ENCODE measurements around the gene C6orf163. TPM values are rescaled to one million over a fixed set of nuclear protein-coding genes. Genes with fewer than 3 reads are reported as not detected.

The C6orf163 gene
- total RNA-seq, 2 experiments from 2014 or later = 3.2 to 3.4 TPM

GRCh38 chr6:87373377-87373776 is 28.8 kb downstream of the C6orf163 start:
- no peak overlapping the region for H3K27ac Mint-ChIP-seq
- no peaks in the 10 kb centered on the region for H3K27me3 Mint-ChIP-seq
- no peak for DNase-seq
- H3K4me3 Mint-ChIP-seq = no peak overlapping the region
- H3K9me3 Mint-ChIP-seq = no peaks in the 10 kb centered on the region
- ATAC-seq (ENCODE audit: low read depth) = no peak
- H3K4me1 Mint-ChIP-seq = no peaks in the 10 kb centered on the region
- peaks cover 5% of the 10 kb centered on the region for H3K36me3 Mint-ChIP-seq
- POLR2A ChIA-PET = no interaction called here

GRCh38 chr6:87375315-87375714 is 30.7 kb downstream of the C6orf163 start:
- Mint-ChIP-seq H3K9me3 (no peaks in the 10 kb centered on the region), H3K27me3 (no peaks in the 10 kb centered on the region), H3K4me1 (no peaks in the 10 kb centered on the region), H3K27ac (no peak overlapping the region), H3K36me3 (peaks cover 3% of the 10 kb centered on the region), H3K4me3 (no peak overlapping the region)
- POLR2A ChIA-PET = no interaction called here
- no peak for DNase-seq
- no peak for ATAC-seq (ENCODE audit: low read depth)

- H3K27ac Mint-ChIP-seq = no peak overlapping the region
- H3K36me3 Mint-ChIP-seq = peaks cover 3% of the 10 kb centered on the region
- no peaks in the 10 kb centered on the region for H3K9me3 Mint-ChIP-seq
Observed at GRCh38 chr6:87376643-87377042, 32.0 kb downstream of the C6orf163 start.

GRCh38 chr6:87378947-87379346 is 34.3 kb downstream of the C6orf163 start:
- Mint-ChIP-seq H3K27ac (no peak overlapping the region), H3K27me3 (no peaks in the 10 kb centered on the region), H3K4me3 (no peak overlapping the region), H3K36me3 (peaks cover 3% of the 10 kb centered on the region), H3K4me1 (no peaks in the 10 kb centered on the region), H3K9me3 (no peaks in the 10 kb centered on the region)
- DNase-seq (no peak), ATAC-seq (ENCODE audit: low read depth) (no peak)
- POLR2A ChIA-PET = no interaction called here

More at GRCh38 chr6:87376643-87377042, 32.0 kb downstream of the C6orf163 start:
- ATAC-seq (ENCODE audit: low read depth) (no peak), DNase-seq (no peak)
- no peaks in the 10 kb centered on the region for H3K4me1 Mint-ChIP-seq
- H3K4me3 Mint-ChIP-seq = no peak overlapping the region
- POLR2A ChIA-PET = no interaction called here
- no peaks in the 10 kb centered on the region for H3K27me3 Mint-ChIP-seq

- Mint-ChIP-seq H3K4me1 (no peaks in the 10 kb centered on the region), H3K27me3 (no peaks in the 10 kb centered on the region), H3K9me3 (no peaks in the 10 kb centered on the region), H3K36me3 (no peaks in the 10 kb centered on the region), H3K27ac (no peak overlapping the region), H3K4me3 (no peak overlapping the region)
- no peak for DNase-seq
- POLR2A ChIA-PET = no interaction called here
- ATAC-seq (ENCODE audit: low read depth) = no peak
Observed at GRCh38 chr6:87382861-87383260, 38.2 kb downstream of the C6orf163 start.

GRCh38 chr6:87384038-87384437 is 39.4 kb downstream of the C6orf163 start:
- H3K4me1 Mint-ChIP-seq = no peaks in the 10 kb centered on the region
- H3K9me3 Mint-ChIP-seq = no peaks in the 10 kb centered on the region
- no peaks in the 10 kb centered on the region for H3K27me3 Mint-ChIP-seq
- no peak overlapping the region for H3K4me3 Mint-ChIP-seq
- ATAC-seq (ENCODE audit: low read depth) (no peak), DNase-seq (no peak)
- no peak overlapping the region for H3K27ac Mint-ChIP-seq
- POLR2A ChIA-PET = no interaction called here
- no peaks in the 10 kb centered on the region for H3K36me3 Mint-ChIP-seq

- Mint-ChIP-seq H3K4me3 (no peak overlapping the region), H3K27me3 (no peaks in the 10 kb centered on the region), H3K9me3 (no peaks in the 10 kb centered on the region), H3K4me1 (no peaks in the 10 kb centered on the region), H3K27ac (no peak overlapping the region), H3K36me3 (no peaks in the 10 kb centered on the region)
- POLR2A ChIA-PET = no interaction called here
- ATAC-seq (ENCODE audit: low read depth) (no peak), DNase-seq (no peak)
Observed at GRCh38 chr6:87384449-87384848, 39.8 kb downstream of the C6orf163 start.

- no peak for DNase-seq
Observed at GRCh38 chr6:87391334-87391733, 46.7 kb downstream of the C6orf163 start.

GRCh38 chr6:87393026-87393622 is 48.5 kb downstream of the C6orf163 start:
- Mint-ChIP-seq H3K4me1 (peaks cover 4% of the 10 kb centered on the region), H3K4me3 (no peak overlapping the region), H3K9me3 (no peaks in the 10 kb centered on the region), H3K27ac (no peak overlapping the region), H3K36me3 (no peaks in the 10 kb centered on the region), H3K27me3 (no peaks in the 10 kb centered on the region)
- DNase-seq = no peak
- peak; percentile 67 for ATAC-seq (ENCODE audit: low read depth)
- POLR2A ChIA-PET = interaction anchor here (1.2 kb wide), 2 partner anchors 15 to 309 kb away, joined by 3 read pairs; partner anchors contain the start of genes AKIRIN2 and CFAP206

More at GRCh38 chr6:87391334-87391733, 46.7 kb downstream of the C6orf163 start:
- ATAC-seq (ENCODE audit: low read depth) = no peak
- peaks cover 4% of the 10 kb centered on the region for H3K4me1 Mint-ChIP-seq
- H3K27ac Mint-ChIP-seq = no peak overlapping the region
- POLR2A ChIA-PET = no interaction called here
- H3K4me3 Mint-ChIP-seq = no peak overlapping the region
- H3K36me3 Mint-ChIP-seq = no peaks in the 10 kb centered on the region
- H3K27me3 Mint-ChIP-seq = no peaks in the 10 kb centered on the region
- no peaks in the 10 kb centered on the region for H3K9me3 Mint-ChIP-seq

- no peaks in the 10 kb centered on the region for H3K9me3 Mint-ChIP-seq
- H3K36me3 Mint-ChIP-seq = no peaks in the 10 kb centered on the region
- POLR2A ChIA-PET = no interaction called here
- no peak overlapping the region for H3K27ac Mint-ChIP-seq
- H3K27me3 Mint-ChIP-seq = no peaks in the 10 kb centered on the region
- no peak overlapping the region for H3K4me3 Mint-ChIP-seq
- ATAC-seq (ENCODE audit: low read depth) = no peak
- H3K4me1 Mint-ChIP-seq = peaks cover 4% of the 10 kb centered on the region
- DNase-seq = no peak
Observed at GRCh38 chr6:87395431-87395830, 50.8 kb downstream of the C6orf163 start.

GRCh38 chr6:87396595-87397392 is 52.2 kb downstream of the C6orf163 start:
- H3K4me1 Mint-ChIP-seq = peaks cover 4% of the 10 kb centered on the region
- no peak for DNase-seq

GRCh38 chr6:87397656-87398055 is 53.0 kb downstream of the C6orf163 start:
- Mint-ChIP-seq H3K27me3 (no peaks in the 10 kb centered on the region), H3K4me1 (peaks cover 4% of the 10 kb centered on the region), H3K27ac (no peak overlapping the region), H3K4me3 (no peak overlapping the region), H3K36me3 (no peaks in the 10 kb centered on the region), H3K9me3 (no peaks in the 10 kb centered on the region)
- ATAC-seq (ENCODE audit: low read depth) = no peak
- no peak for DNase-seq
- POLR2A ChIA-PET = no interaction called here

More at GRCh38 chr6:87396595-87397392, 52.2 kb downstream of the C6orf163 start:
- Mint-ChIP-seq H3K27ac (no peak overlapping the region), H3K36me3 (no peaks in the 10 kb centered on the region), H3K4me3 (no peak overlapping the region), H3K9me3 (no peaks in the 10 kb centered on the region), H3K27me3 (no peaks in the 10 kb centered on the region)
- ATAC-seq (ENCODE audit: low read depth) = no peak
- POLR2A ChIA-PET = no interaction called here

- ATAC-seq (ENCODE audit: low read depth) = no peak
- Mint-ChIP-seq H3K4me3 (no peak overlapping the region), H3K27me3 (peaks cover 12% of the 10 kb centered on the region), H3K36me3 (no peaks in the 10 kb centered on the region), H3K4me1 (no peaks in the 10 kb centered on the region), H3K27ac (no peak overlapping the region), H3K9me3 (no peaks in the 10 kb centered on the region)
- no peak for DNase-seq
- POLR2A ChIA-PET = no interaction called here
Observed at GRCh38 chr6:87401832-87402231, 57.2 kb downstream of the C6orf163 start.

GRCh38 chr6:87407561-87407900 is 62.9 kb downstream of the C6orf163 start:
- POLR2A ChIA-PET = interaction anchor here (0.9 to 1.9 kb wide), 2 partner anchors 14 to 295 kb away, joined by 3 to 8 read pairs; partner anchors contain the start of gene AKIRIN2
- Mint-ChIP-seq H3K4me1 (peaks cover 4% of the 10 kb centered on the region), H3K9me3 (no peaks in the 10 kb centered on the region), H3K27ac (no peak overlapping the region), H3K4me3 (peak overlapping the region; percentile 83), H3K27me3 (peaks cover 30% of the 10 kb centered on the region), H3K36me3 (no peaks in the 10 kb centered on the region)
- ATAC-seq (ENCODE audit: low read depth) = no peak
- DNase-seq = no peak

Measured in activated naive CD8-positive, alpha-beta T cell treated with anti-CD3 and anti-CD28 coated beads, Interleukin-2, amount 10 ng/mL, durations not matched to agents 7 days and 5 days (primary cell).